Measurements from ENCODE around the gene MBOAT1. TPM values are rescaled to one million over a fixed set of nuclear protein-coding genes. Genes with fewer than 3 reads are reported as not detected.

Gene MBOAT1
- total RNA-seq, 1 experiment from 2014 or later: 9.9 TPM

DNA sequence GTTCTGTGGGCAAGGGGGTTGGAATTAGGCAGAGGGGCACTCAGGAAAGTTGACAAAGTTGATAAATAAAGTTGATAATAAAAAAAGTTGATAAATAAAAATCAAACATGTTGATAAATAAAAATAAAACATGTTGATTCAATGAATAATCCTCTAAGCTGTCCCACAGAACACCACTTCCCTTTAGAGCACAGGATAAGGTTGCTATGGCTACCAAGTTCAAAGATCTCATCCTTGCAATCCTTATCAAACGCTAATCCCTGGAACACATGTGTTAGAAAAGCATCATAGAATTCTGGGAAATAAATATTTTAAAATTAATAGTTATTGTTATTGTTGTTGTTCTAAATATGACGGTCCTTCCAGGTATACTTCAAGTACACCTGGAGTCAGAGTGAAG lies 33.9 kb downstream of the MBOAT1 start:
- H3K9me3 ChIP-seq (ENCODE audit: control insufficient read depth, low read depth, low read length): no peaks in the 10 kb centered on the region
- no peak overlapping the region for H2AFZ ChIP-seq (ENCODE audit: low read length)
- H3K14ac ChIP-seq (ENCODE audit: insufficient read depth, low read length): no peak overlapping the region
- H3K4me1 ChIP-seq (ENCODE audit: insufficient read depth, low read length): 0 out of 2 replicates have a peak, but pooled peaks cover 2% of the 10 kb centered on the region
- no peaks in the 10 kb centered on the region for H3K79me1 ChIP-seq (ENCODE audit: insufficient read depth, low read depth, low read length, poor library complexity, severe bottlenecking)
- H4K20me1 ChIP-seq (ENCODE audit: control insufficient read depth, insufficient read depth, insufficient read length): no peaks in the 10 kb centered on the region
- H4K5ac ChIP-seq (ENCODE audit: insufficient read length, low read depth, low read length): no peak overlapping the region
- H3K9ac ChIP-seq (ENCODE audit: extremely low read depth, insufficient read length, low read length): no peak overlapping the region
- H3K56ac ChIP-seq (ENCODE audit: insufficient read length, low read depth, low read length): no peak overlapping the region
- no peak overlapping the region for H2BK12ac ChIP-seq (ENCODE audit: insufficient read length, low read depth, low read length)
- no peak overlapping the region for H3K4ac ChIP-seq (ENCODE audit: low read depth, low read length)
- no peak overlapping the region for H3T11ph ChIP-seq (ENCODE audit: low read length)
- H3K9me3 Mint-ChIP-seq: peaks cover 4 to 7% of the 10 kb centered on the region in 2 experiments; a peak in 4 of 5 replicates
- H2BK5ac ChIP-seq (ENCODE audit: insufficient read length, low read length): no peak overlapping the region
- H3K27me3 Mint-ChIP-seq (ENCODE audit: low read depth): no peaks in the 10 kb centered on the region
- no peak for DNase-seq
- H3K23me2 ChIP-seq (ENCODE audit: insufficient read length, low read depth, low read length, poor library complexity, severe bottlenecking): no peaks in the 10 kb centered on the region
- no peak overlapping the region for H2BK120ac ChIP-seq (ENCODE audit: low read depth, low read length, poor library complexity, severe bottlenecking)
- H3K23ac ChIP-seq (ENCODE audit: insufficient read length, low read depth, low read length): no peak overlapping the region
- H3K27me3 ChIP-seq (ENCODE audit: insufficient read depth, low read length): no peaks in the 10 kb centered on the region
- H3K79me2 ChIP-seq (ENCODE audit: insufficient read depth, low read length): no peaks in the 10 kb centered on the region
- WGBS (ENCODE audit: extremely low coverage, insufficient read length, low lambda C conversion rate): no CpG with 5 or more reads among the region's 2 CpGs
- TF ChIP-seq CTCF (conservative IDR thresholded peaks at IDR 0.05): no peak
- H2BK20ac ChIP-seq (ENCODE audit: low read depth, low read length, poor library complexity, severe bottlenecking): no peak overlapping the region
- no peak overlapping the region for H2BK15ac ChIP-seq (ENCODE audit: low read depth, low read length)
- peaks cover 0 to 12% (median 11%) of the 10 kb centered on the region in 3 experiments; a peak in 4 of 7 replicates for H3K36me3 Mint-ChIP-seq (ENCODE audit: insufficient read depth in 1 of 3, low read depth in 3 of 3)
- no peak overlapping the region for H3K27ac Mint-ChIP-seq
- no peak overlapping the region for H4K91ac ChIP-seq (ENCODE audit: insufficient read length, low read depth, low read length)
- no peak overlapping the region for H3K4me2 ChIP-seq (ENCODE audit: insufficient read depth, insufficient read length, low read length)
- peaks cover 0 to 5% of the 10 kb centered on the region in 2 experiments; a peak in 1 of 4 replicates for H3K4me1 Mint-ChIP-seq
- H3K4me3 Mint-ChIP-seq: no peak overlapping the region
- no peak overlapping the region for H3K18ac ChIP-seq (ENCODE audit: insufficient read length, low read depth, low read length)
- no peak overlapping the region for H2AK5ac ChIP-seq (ENCODE audit: insufficient read length, low read length)
- no peak overlapping the region for H4K8ac ChIP-seq (replicated peaks; ENCODE audit: insufficient read length, low read depth, low read length)
- no peak overlapping the region for H3K27ac ChIP-seq (ENCODE audit: insufficient read length, low read depth, low read length)
